Renal pelvis (tissue), 4 donors: ENCODE data around the gene PLA2G4D. TPM values are rescaled to one million over a fixed set of nuclear protein-coding genes. Genes with fewer than 3 reads are reported as not detected.

Experiments
- DNase-seq: peaks from one replicate; pipeline ENCODE4 v3.0.0-alpha.2; 2013
- polyA plus RNA-seq, 3 donors: library from polyadenylated mRNA; unstranded; fragments of 120-200 nt; gene quantifications; one replicate each; pipeline ENCODE4 v1.2.1, GENCODE V29; 2013; ENCODE audit not compliant: insufficient read length in 3 of 3

Gene PLA2G4D
- polyA plus RNA-seq, 3 donors: 0.04 to 0.22 (median 0.07) TPM

DNA sequence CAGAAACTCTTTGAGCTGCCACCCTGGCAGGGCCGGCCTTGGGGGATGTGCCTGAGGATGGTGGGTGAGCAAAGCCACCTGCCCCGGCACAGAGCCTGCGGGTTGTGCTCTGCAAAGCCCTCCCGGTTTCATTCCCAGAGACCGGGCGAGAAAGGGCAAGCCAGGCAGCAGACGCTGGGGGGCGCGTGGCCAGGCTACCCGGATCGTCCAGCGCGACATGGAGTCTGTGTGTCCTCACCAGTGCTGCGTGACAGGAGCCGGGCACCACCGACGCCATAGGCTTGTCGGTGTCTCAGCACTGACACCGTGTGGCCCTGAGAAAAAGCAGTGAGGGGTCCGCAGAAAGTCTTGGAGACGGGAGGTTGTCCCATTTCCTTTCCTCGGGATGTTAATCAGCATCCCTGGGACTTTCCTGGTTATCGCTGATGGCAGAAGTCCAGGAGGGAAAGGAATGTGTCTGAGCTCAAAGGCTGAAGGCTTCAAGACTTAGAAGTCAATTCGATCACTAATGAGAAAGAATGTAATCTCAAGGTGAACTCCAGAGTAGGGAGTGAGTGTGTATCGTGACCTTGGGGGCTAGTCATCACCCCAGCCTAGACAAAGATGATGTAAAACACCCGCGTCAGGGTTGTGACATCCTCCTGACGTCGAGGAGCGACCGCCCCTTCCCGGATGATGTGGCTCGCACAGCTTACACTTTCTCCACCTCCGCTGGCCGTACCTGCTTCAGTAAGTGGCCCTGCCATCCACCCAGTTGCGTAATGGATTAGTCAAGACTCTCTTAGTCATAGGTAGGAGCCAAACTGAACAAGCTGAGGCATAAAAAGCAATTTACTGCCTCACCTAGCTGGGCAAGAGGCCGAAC is 37.2 kb downstream of the PLA2G4D start:
- peak; percentile 81 for DNase-seq

DNA sequence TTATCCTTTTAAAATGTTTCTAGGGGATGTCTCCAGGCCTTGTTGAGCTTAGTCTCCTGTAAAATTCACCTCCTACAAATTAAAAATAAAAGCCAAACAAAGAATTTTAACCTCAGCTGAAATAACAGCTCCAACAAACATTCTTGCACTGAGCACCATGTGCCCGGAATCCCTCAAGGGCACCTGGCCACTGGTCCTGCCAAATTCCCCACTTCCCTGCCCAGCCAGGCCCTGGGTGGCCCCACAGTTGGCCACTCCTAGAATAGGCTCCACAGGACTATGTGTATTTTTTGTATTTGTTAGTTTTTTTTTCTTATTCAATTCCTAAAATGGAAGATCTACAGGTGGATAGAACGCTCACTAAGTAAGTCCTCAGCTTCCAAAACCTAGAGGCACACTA is 40.4 kb downstream of the PLA2G4D start:
- no peak for DNase-seq

DNA sequence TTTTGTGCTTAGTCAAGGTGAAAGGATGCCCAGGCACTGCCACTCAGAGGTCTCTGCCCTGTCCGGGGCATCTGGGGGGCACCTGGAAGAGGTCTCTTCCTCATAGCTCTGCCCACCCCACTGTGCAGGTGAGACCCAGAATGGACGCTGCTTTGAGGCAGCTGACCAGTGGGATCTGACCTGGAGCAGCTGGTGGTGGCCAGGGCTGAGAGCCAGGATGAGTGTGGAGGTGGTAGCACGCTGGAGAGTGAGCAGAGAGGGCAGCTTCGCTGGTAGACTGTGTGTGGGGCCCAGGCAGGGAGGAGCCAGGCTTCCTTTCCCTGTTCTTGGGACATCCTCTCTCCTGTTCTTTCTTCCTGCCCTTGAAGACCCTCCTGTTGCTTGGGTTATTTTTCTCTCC is 41.4 kb downstream of the PLA2G4D start:
- DNase-seq: no peak

DNA sequence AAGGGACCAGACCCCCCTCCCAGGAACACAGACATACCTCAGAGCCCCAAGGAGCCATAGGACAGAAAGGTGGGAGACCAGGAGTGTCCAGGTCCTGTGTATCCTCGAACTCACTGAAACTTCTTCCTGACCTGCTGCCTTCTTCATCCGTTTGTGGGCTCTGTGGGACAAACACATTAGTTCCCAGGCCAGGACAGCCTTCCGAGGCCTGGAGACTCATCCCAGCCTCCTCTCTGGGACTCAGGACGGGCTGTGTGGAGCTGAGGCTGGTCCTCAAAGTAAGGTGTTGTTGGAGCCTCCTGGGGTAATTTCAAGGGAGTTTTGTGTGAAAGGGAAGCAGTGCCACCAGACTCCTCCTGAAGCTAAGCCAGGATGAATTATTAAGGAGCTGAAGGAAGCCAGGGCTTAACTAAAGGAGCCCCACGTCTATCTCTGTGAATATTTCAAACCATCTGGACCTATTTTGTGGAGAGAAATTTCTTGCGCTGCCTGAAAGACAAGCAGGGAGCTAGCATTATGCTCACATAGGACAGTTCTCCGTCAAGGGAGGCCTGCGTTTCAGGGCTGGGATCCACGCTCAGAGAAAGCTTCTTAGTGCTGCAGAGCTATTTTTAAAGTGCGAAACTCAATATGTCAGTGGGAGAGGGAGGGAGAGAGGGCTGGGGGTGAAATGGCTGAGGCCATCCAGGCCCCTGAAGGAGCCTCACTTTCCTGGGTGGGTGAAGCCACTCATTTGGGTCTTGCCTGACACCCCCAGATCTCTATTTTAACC is 43.7 kb downstream of the PLA2G4D start:
- no peak for DNase-seq

DNA sequence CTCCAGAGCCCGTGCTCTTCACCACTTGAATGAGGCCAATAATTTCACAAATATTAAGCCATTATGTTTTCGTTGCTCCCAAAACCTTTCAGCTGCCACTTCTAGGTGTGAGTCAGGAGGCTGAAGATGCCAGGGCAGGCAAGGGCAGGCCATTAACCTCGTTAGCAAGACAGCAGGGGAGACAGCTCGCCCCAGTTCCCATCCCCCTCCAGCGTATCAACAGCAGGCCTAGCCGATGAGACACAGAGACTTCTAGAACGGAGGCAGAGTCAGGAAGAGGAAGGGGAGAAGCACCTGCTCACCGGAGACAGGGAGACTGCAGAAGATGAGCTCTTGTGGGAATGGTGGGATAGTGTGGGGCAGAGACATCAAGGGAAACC is 45.6 kb downstream of the PLA2G4D start:
- no peak for DNase-seq

DNA sequence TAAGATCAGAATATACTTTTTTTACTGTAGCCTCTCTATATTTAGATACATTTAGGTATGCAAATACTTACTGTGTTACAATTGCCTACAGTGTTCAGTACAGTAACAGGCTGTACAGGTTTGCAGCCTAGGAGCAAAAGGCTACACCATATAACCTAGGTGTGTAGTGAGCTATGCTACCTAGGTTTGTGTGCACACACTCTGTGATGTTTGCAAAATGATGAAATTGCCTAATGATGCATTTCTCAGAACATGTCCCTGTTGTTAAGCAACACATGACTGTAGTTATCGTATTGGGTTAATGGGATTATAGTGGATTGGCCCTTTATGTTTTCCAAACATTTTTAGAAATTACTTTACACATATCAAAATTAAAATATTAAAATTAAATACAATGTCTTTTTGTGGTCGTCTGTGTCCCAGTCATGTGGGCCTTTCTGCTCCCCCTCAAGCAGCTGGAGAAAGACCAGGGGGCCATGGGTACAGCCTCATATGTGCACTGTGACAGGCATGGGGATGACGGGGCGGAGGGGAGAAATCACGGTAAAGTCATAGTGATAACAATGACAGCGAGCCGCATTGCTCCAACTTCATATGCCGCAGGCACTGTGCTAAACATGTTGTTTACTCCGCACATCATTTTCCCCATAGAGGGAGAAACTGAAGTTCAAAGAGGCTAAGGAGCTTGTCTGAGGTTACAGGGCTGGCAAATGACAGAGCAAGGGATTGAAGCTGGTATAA is 46.1 kb downstream of the PLA2G4D start:
- DNase-seq: no peak

DNA sequence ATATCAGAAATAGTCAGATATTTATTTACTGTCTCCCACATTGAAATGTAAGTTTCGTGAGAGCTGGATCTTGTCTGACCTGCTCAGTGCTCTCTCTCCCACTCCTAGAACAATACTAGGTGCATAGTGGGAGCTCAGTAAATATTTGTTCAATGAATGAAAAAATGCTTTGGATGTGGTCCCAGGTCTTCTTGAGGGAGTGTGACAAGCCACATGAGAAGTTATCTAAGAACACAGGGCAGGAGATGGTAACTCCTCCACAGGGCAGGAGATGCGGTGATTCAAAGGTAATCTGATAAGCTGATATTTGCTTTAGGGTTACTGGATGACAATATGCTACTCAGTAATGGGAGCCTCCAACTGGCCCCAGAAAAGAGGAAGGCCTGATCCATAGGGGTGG is 47.8 kb downstream of the PLA2G4D start:
- DNase-seq: no peak

DNA sequence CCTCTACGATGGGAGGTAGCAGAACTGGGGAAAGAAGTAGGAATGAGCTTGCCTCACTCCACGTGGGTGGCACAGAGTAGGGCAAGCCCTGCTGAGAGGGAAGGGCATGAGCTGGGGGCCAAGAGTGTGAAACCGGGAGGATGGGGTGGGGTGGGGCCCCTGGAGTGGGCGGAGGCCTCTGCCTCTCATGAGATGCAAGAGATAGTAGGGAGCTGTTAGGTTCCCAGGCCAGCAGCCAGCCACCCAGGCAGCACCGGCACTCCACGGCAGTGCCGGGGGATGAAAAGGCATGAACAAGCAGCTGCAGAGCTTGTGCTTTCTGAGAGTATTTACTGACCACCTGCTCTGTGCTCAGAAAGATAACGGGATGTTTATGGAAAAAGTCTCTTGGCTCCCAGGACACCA is 49.1 kb downstream of the PLA2G4D start:
- DNase-seq: no peak

DNA sequence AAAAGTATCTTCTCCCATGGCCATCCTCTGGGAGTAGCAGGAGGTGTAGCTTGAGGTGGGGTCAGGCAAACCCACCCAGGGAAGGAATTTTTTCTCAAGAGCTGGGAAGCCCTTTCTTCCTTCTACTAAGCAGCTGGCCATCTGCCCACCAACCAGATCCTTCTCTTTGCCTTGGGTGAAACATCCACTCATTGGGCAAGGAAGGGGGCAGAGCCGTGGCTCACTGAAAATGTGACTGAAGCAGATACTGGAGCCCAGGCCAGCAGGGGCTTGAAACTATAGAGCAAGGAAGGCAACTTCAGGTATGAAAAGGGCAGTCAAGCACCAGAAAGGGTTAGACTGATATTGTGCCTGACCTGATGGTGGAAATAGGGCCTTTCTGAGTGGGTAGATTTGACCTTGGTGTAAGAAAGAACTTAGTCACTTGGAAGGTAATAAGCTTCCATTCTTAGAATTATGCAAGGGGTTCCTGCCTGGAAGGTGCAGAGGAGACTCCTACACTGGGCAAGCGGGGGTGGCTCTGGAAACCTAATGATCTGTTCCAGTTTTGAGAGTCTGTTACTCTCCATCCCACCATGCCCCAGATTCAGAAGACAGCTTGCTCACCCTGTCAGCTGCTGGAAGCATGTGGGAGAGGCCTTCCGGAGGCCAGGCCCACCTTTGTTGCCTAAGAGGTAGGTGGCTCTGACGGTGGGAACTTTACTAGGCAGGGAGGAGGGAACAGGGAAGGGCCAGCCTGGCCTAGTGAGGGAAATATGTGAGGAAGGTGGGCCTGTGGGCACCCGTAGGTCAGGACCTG is 51.6 kb downstream of the PLA2G4D start:
- no peak for DNase-seq

DNA sequence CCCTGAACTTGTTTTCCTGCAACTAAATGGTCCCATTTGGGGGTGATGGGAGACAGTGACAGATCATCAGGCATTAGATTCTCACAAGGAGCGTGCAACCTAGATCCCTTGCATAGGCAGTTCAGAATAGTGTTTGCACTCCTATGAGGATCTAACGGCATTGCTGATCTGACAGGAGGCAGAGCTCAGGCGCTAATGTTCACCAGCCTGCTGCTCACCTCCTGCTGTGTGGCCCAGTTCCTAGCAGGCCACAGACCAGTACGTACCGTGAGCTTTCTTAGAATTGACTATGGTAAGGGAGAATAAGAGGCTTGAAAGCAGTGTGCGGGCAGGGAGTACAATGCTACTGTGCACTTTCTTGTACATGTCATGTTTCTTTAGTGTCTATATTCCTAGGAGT is 56.0 kb downstream of the PLA2G4D start:
- no peak for DNase-seq

DNA sequence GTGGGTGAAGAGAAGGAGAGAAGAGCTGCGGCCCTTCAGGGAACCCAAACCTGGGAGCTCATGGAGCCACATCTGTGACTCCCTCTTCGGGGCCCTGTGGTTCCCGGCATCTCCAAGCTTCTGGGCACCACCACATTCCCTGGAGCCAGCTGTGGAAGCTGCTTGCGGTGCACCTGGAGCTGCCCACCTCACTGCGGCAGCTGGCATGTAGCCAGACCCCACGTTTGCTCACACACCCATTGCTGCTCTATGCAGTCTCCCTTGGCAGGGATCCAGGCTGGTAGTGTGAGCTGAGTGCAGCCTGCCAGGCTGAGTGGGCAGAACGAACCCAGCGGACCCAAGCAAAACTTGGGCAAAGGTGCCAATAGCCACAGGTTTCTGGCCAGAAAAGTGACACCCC is 56.7 kb downstream of the PLA2G4D start:
- no peak for DNase-seq

DNA sequence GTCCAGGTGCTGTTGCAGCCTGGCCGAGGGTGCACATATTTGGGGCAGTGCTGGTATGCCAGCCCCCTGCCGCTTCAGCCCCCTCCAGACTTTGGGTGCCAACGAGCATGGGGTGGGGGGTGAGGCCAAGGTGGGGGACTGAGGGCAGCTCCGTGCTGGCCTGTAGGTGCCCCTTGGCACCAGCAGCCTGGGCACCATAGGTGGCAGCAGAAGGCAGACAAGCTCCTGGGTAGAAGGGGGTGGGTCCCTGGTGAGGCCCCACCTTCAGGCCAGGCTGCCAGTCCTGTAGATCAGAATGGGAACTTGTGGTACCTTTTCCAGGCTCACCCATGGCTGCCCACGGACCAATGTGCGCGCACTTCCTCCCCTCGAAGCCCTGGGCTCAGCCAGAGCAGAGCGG is 57.4 kb downstream of the PLA2G4D start:
- no peak for DNase-seq

DNA sequence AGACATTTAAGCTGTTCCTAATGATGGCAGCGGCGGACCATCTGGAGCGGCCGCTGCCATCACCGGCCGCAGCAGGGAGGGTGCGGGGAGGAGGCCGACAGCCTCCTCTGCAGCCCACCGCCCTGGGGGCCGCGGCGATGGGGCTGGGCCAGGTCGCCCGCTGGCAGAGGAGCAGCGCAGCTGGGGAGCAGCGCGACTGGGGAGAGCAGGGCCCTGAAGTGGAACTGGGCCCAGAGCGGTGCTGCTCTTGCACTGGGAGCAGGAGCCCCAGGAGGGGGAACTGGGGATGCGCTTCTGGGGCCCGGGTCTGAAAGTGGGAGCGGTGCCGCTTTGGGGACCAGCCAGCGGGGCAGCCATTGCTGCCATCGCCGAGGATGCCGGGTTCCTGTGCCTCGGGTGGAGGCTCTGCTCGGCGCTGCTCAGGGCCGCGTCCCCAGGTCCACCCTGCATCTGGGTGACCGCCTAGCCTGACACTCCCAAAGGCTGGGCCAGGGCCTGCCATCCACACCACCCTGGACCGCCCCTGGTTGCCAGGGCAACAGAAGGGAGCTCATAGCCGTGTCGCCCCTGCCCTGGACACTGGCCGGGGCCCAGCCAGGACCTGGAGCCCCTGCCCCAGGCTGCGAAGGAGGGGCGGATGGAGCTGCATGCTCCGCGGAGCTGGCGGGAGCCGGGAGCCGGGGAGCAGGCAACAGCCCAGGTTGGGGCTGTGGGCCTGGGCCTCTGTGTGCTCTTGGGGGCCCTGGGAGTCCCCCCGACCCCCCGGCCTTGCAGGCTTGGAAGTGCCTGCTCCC is 58.1 kb downstream of the PLA2G4D start:
- DNase-seq: no peak

DNA sequence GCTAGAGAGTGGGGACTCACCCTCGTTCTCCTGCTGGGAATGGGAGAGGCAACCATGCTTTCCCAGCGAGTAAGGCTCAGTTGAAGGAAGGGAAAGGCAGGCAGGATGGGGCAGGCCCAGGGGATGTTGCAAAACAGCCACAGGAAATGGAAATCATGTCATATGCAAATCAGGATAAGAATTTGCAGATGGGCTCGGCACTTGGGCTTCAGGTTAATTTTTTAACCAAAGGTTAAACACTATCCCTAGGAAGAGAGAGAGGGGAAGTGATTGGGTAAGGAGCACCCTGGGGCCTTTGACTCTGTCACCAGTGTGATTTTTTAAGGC is 59.0 kb downstream of the PLA2G4D start:
- no peak for DNase-seq

DNA sequence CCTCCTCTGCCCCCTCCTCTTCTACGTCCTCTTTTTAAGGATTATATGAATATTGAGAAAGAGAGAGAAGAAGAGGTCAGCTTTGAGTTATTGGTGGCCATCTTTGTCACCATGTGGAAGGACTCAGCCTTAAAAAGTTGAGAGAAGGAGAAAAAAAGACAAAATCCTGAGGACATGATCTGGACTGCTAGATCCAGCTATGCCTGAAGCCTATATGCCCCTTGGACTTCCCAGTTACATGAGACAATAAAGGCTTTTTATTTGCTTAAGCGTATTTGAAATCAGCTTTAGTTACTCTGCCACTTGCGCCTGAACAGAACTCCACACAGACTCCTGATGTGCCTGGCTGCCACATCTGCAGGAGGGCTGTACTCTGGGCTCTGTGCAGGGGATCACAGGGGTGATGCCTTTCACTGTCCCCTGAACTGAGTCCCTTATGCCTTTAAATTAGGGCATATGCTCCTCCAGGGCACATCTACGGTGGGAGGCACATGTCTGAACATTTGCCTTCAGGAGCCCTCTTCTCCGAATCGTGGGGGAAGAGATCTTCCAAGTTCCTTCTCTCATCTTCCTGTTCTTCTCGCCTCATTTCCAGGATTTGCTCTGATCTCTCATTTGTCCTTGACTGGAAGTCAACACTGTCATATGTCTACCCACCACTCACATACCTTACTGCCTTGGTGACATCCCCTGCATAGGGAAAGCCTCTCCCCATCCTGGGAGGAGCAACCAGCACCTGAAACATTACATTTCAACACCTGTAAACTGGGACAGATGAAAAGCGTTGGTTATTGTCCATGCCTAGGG is 59.5 kb downstream of the PLA2G4D start:
- DNase-seq: no peak

DNA sequence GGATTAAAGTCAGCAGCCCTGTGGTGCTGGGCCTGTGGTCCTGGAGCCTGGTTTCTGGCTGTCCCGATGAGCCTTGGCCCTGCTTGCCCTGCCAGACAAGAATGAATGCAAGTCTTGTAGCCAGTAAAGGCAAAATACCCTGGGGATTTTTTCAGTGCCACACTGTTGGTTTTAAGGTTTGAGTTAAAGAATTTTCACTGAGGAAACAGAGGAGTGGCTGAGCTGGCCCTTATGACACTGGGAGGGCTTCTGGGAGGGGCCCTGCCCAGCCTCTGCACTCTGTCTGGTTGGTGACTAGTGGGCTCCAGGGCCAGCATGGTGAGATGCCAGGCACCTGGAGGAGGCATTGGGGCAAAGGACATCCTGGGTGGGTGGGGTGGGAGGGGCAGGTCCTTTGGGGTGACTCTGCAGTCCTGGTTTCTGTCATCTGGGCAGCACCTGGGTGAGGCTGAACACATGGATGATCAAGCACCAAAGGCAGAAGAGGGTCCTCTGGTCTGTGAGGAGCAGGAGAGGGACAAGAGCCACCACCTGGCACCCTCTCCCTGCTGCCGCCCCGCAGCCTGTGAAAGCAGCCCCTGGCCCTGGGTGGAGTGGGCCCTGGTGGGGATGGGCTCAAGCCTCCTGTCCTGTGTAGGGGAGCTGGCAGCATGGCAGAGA is 61.0 kb downstream of the PLA2G4D start:
- no peak for DNase-seq

DNA sequence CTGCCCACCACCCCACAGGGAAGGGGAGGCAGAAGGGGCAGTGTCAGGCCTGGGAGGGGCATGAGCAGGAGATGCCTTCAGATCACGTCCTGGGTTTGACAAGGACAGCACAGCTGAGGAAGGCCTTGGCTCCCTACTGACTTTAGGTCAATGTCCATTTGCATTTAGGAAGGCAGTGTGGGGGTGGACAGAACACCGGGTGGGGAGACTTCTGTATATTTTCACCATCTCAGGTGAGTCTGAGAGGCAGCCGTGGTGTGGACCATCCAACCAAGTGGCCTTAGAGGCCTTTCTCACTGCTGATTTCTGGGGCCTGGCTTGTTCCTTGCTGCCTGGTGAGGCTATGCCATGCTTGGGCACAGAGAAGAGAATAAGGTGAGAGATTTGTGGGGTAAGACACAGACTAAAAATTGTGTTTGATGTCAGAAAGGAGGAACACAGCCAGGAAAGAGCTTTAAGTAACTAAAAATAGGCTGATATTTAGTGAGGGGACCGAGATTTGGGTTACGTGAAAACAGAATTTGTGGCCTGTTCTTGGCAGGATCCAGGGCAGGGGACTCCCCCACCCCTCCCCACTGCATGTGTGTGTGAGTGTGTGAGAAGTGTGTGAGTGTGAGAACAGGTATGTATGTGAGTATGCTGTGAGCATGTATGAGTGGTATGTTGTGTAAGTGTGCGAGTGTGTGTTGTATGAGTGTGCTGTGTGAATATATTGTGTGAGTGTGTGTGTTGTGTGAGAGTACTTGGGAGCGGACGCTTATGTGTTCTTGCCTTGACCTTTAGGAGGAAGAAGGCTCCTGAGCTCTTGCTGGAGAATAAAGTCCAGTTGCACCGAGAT is 61.8 kb downstream of the PLA2G4D start:
- DNase-seq: no peak

DNA sequence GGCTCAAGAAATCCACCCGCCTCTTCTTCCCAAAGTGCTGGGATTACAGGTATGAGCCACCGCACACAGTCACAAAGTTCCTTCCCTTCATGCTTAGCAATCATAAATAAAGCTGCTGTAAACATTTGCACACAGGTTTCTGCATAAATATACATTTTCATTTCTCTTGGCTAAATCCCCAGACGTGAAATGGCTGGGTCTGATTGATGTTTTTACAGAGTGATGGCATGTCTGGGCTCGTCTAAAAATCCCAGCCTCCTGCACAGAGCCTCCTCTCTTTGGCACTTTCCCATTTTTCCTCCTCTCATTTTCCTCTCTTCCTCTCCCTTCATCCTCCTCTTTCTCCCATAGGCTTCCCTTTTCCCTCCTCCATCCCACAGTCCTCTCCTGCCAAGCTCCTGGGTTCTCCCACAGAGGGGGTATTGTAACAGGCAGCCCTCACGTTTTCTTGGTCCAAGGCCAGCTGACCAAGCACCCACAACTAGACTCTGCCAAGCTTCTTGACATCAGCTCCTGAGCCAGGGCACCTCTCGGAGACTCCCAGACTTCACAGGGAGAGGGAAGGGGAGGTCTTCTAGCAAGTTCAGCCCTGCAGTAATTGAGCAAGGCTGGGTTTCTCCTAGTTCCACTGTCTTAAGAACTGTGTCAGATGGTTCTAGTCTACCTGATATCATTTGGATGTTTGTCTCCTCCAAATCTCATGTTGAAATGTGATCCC is 63.0 kb downstream of the PLA2G4D start:
- no peak for DNase-seq
